GM18517 (cell line): ENCODE measurements around the gene TMEM86B.
A peak's percentile ranks its signal among the peaks of the same experiment; 100 is the strongest.

ENCODE experiments used
- ATAC-seq: cut with Tn5 transposase; IDR thresholded peaks from one replicate; pipeline ENCODE4 v1.9.1; 2021; ENCODE audit warnings: mild to moderate bottlenecking, moderate library complexity; ENCODE audit not compliant: unreplicated experiment

TMEM86B gene, protein sequence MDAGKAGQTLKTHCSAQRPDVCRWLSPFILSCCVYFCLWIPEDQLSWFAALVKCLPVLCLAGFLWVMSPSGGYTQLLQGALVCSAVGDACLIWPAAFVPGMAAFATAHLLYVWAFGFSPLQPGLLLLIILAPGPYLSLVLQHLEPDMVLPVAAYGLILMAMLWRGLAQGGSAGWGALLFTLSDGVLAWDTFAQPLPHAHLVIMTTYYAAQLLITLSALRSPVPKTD

DNA sequence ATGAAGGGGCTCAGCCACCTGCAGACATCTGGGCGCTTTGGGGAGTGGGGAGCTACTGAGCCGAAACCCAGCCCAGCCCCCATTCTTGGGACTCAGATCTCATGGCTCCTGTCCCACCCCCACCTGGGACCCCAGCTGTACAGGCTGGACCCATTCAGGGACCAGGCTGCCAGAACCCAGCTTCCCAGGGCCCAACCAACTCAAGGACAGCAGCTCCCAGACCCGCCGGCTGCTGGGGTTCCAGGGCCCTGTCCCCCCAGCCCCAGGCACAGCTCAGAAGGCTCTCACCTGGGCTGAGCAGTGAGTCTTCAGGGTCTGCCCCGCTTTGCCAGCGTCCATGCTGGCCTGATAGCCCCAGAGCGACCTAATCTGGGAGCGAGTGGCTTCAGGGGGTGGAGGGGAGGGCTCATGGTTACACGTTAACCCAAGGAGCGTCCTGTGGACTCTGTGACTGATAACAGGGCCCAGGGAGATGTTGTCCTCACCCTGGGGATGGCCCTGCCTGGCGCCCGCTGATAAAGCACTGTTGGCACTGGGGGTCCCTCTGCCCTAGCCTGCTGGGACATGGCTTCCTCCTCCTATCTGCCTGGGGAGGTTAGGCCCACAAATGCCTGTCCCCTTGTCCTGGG is at the start of gene TMEM86B:
TSS of gene TMEM86B (minus strand) at position 361 of the 629 bp plus-strand sequence. CDS start at position 339, 22 bp downstream.
- ATAC-seq = no peak

DNA sequence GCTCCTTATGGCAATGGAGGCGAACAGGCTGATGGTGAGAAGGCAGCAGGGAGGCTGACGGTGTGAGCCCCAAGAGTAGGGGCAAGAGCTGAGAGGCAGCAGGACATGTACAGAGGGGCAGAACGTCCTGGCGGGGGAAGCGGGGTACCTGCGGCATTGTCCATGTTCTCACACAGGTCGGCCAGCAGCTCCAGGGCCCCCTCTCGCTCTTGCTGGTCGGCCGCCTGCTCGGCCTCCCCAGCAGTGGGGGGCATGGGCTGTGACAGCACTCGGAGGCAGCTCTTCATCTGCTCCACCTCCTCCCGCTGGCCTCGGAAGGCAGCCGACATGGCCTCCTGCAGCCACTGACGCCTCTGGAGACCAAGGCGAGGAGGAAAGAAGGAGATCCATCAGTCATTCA is 48.9 kb upstream of the TMEM86B start:
- no peak for ATAC-seq

DNA sequence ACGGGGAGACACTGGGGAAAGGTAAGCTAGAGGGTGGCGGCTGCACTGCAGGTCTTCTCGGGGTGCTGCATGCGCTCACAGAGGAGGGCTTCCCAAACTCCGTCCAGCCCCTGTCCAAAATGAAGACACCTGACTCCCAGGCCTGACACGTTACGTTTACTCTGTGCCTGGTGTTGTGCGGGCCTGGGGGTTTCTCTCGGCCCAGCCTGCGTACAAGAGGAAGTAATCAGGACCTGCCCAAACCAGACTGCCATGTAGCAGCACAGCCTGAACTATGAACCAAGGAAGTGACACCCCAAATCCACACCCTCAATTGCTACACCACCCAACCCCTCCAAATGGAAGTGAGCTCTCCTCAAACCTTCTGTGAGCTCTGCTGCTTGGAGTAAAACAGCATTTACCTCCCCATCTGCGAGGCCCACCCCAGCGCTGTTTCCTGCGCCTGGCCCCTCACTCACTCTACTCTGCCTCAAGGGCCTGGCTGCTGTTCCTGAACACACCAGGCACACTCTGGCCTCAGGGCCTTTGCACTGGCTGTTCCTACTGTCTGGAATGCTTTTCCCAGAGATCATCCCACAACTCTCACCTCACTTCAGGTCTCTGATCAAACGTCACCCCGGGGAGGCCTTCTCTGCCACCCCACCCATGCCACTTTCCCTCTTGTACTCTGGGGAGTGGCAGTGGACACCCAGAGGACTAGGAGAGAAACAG is 48.3 kb upstream of the TMEM86B start:
- ATAC-seq = no peak

DNA sequence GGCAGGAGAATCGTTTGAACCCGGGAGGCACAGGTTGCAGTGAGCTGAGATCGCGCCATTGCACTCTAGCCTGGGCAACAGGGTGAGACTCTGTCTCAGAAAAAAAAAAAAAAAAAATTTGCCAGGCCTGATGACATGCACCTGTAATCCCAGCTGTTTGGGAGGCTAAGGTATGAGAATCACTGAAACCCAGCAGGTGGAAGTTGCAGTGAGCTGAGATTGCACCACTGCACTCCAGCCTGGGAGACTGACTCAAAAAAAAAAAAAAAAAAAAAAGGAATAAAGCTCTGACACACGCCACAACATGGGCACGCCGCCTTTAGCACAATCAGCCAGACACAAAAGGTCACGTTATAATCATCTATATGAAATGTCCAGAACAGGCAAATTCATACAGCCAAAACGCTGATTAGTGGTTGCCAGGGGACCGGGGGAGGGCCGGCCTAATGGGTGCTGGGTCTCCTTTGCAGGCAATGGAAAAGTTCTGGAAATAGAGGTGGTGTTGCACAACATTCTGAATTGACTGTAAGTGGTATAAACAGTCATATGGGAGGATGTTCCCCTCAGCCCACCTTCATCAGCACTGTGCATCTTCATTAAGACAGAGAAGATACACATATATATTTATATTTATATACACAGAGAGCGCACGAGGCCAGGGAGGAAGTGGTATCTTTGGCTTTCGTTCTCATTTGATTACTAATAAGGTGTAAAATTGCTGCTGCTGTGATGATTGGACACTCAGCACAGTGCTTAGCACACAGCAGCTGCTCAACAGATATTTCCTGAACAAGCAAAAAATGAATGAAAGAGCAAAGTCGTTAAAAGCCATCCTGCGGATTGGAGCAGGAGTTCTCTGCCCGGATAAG is 47.5 kb upstream of the TMEM86B start:
- peak; percentile 71 for ATAC-seq

DNA sequence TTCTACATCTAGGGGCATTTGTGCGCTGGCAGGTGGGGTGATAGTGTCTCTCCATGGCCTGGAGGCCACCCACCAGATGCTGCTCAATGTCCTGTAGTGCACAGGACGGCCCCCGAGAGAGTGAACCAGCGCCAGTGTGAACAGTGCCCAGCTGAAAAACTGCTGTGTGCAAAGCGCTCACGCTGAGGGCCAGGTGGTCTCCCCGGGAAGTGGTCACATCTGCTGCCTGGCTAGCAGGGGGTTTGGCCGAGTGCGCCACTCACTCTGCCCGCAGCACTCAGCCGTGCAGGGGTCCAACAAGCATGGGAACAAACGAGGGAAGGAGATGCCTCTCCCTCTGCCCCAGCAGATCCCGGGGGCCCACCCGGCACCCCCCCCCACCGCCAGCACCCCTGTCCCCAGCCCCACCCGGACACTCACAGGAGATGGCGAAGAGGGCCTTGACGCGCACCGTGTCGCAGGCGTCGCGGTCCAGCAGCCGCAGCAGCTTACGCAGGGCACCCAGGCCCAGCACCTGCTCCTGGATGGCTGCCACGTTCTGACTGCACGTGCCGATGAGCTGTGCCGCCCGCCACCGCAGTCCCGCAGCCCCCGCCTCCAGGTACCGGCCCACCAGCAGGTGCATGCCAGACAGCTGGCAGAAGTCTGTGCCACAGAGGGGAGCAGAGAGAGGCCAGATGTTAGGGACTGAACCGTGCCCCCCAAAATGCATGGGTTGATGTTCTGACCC is 45.6 kb upstream of the TMEM86B start:
- ATAC-seq = no peak

DNA sequence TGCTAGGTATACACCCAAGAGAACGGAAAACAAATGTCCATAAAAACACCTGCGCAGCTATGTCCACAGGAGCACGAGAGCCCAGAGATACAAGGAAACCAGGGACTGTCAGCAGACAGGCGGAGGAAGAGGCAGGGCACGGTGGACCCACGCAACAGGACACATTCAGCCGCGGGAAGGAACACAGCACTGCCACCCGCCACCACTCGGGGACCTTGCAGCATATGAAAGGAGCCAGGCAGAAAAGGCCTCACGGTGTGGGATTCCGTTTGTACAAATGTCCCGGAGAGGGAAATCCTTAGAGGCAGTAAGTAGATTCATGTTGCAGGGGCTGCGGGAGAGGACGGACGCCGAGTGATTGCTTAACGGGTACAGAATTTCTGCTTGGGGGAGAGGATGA is 43.6 kb upstream of the TMEM86B start:
- ATAC-seq = no peak

DNA sequence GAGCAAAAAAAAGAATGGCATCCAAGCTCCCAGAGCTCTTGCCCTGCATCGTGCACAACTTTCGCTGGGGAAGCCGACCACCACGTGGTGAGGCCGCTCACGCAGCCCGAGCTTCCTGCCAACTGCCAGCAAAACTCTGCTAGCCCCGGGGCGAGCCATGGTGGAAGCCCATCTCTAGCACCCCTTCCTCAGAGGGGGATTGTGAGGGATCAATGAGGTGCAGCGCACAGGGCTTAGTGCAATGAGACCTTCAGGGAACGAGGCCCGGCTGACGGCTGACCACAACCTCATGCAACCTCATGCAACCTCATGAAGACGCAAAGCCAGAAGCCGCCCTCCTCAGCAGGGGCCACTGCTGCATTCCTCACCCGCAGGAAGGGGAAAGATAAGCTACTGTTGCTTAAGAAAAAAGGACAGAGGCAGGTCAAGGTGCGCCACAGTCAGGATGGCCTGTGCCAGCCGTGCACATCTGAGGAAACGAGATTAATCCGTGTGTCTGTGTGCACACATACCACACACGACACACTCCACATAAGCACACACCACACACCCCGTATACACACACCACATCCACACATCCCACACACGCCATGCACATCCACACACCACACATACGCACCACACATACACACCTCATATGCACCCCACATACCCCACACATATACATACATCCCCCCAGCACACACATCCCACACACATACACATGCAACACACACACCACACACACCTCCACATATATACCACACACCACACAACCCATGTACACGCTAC is 41.8 kb upstream of the TMEM86B start:
- ATAC-seq = no peak

DNA sequence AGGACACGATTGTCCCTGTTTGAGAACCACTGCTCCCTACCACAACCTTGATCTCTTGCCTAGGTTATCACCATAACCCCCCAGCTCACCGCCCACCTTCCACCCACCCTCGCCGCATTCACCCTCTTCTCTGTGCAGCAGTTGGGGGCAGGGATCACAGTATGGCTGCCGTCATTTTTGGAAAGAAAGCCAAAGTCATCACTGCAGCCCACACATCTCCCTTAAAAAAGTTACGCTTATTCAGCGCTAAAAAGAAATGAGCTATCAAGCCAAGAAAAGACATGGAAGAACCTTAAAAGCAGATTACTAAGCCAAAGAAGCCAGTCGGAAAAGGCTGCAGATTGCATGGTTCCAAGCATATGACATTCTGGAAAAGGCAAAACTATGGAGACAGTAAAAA is 40.7 kb upstream of the TMEM86B start:
- no peak for ATAC-seq

DNA sequence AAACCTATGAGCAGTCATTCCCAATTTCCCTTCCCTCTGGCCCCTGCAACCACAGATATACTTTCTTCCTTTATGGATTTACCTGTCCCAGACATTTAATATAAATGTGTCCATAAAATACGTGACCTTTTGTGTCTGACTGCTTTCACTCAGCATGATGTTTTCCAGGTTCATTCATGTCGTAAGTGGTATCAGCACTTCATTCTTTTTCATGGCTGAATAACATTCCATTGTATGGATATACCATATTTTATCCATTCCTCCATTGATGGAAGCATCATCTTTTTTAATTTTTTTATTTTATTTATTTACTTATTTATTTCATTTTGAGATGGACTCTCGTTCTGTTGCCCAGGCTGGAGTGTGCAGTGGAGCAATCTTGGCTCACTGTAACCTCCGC is 38.3 kb upstream of the TMEM86B start:
- ATAC-seq = no peak

DNA sequence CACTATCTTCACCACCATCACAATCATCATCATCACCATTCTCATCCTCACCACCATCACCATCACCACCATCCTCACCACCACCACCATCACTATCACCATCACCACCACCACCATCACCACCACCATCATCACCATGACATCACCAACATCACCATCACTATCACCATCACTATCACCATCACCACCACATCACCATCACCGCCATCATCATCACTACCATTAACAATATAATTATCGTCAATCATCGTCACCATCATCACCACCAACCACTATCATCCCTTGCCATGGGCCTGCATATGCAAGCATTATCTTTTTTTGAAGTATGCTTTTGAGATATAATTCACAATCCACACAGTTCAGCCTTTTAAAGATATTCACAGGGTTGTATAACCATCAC is 37.8 kb upstream of the TMEM86B start:
- no peak for ATAC-seq

DNA sequence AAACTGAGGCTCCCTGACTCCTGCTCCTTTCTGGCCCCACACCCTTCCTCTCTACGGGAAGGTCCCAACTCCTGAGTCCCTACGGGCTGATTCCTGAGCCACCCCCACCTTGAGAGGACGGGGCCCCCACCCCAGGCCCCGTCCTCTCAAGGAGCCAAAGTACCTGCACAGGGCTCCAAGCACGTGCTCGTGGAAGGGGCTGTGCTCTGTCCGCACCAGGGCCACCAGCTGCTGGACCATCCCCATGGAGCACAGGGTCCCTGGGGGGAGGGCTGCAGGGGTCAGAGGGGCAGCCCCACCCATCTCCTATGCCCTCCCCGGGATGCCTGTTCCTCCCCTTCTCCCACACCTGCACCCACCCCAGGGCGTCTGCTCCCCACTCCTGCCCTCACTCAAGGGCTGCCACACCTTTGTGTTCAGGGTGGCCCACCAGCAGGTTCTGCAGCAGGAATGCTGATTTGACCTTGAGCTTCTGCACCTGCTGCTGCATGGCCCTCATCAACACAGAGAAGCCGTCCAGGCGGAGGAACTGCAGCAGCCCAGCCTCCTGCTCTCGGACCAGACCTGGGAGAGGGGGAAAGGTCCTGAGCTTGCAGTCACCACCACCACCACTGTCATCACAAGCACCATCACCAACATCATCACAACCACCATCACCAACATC is 37.3 kb upstream of the TMEM86B start:
- no peak for ATAC-seq

DNA sequence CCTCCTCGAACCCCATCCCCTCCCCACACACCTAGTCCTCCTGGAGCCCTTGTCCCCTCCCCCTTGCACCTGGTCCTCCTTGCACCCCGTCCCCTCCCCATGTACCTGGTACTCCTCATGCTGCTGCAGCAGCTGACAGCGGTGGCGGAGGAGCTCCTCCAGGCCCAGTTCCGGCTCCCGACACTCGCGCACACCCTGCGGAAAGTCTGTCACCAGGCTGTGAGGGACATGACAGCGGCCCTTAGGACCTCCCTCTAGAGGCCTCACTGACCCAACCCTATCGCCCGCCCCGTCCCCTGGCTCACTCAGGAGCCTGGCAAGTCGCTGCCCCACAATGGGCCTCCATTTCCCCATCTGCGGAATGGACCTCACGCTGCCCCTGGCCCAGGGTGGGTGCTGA is 36.6 kb upstream of the TMEM86B start:
- no peak for ATAC-seq

DNA sequence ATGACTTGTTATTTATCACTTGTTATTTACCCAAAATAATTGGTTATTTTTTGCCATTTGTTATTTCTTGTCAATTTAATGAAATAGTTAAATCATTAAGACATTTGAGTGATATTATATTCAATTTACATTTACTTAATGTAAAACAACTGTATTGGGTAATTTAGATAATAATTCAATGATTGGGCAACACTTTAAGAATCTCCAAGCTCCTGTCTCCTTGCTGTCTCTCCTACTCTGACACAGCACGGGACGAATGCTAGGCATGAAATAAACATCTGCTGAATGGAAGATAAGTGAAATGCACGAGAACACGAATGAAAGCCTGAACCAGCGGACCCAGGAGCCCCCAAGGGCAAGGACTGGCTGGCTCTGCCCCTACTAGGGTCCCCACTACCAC is 36.0 kb upstream of the TMEM86B start:
- ATAC-seq = no peak

DNA sequence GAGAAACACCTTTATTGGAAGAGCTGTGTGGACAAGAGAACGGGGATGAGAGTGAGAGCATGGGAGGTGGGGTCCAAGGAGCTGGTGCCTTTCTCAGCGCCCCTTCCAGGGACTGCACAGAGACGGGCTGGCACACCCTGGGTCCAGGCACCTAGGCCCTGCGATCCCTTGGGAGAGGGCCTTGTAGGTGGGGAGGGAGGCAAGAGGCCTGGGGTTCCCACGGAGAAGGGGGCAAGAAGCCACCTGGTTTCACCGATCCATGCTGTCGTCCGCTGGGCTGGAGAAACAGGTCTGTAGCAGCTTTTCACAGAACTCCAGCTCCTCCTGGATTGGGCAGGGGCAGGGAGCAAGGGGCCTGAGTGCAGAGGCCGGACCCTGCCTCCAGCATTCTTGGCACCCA is 33.8 kb upstream of the TMEM86B start:
- ATAC-seq = no peak

DNA sequence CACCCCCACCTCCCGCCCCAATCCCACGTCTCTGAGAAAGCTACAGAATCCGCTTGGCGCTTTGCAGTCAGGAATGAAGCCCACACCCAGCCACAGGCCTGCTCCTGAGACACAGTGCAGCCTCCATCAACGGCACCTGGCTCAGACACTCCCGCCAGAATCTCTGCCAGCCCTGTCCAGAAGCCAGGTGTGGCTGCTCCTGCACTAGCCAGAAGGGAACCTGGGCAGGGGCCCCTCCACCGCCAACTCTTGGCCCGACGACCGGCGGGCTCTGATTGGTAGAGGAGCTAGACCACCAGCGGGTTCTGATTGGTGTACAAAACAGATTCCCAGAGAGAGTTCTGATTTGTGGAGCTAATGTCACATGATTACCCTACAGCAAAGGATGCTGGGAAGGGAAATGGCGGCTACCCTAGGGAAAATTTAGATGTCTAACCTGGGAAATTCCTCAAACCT is 33.1 kb upstream of the TMEM86B start:
- ATAC-seq = no peak

DNA sequence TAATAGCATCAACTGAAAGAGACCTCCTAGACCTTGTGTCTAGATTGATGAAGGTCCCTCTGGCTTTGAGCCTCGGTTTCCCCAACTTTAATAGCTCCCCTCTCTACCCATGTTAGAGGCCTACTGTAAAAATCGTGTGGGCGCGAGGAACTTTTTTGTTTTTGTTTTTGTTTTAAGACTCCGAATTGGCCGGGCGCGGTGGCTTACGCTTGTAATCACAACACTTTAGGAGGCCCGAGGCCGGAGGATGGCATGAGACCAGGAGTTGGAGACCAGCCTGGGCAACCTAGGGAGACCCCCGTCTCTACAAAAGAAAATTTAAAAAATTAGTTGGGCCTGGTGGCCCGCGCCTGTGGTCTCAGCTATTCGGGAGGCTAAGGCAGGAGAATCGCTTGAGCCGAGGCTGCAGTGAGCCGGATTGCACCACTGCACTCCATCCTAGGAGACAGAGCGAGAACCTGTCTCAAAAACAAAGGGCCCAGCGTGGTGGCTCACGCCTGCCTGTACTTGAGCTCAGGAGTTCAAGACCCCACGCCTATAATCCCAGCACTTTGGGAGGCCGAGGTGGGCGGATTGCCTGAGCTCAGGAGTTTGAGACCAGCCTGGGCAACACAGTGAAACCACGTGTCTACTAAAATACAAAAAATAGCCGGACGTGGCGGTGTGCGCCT is 31.1 kb upstream of the TMEM86B start:
- ATAC-seq = no peak

DNA sequence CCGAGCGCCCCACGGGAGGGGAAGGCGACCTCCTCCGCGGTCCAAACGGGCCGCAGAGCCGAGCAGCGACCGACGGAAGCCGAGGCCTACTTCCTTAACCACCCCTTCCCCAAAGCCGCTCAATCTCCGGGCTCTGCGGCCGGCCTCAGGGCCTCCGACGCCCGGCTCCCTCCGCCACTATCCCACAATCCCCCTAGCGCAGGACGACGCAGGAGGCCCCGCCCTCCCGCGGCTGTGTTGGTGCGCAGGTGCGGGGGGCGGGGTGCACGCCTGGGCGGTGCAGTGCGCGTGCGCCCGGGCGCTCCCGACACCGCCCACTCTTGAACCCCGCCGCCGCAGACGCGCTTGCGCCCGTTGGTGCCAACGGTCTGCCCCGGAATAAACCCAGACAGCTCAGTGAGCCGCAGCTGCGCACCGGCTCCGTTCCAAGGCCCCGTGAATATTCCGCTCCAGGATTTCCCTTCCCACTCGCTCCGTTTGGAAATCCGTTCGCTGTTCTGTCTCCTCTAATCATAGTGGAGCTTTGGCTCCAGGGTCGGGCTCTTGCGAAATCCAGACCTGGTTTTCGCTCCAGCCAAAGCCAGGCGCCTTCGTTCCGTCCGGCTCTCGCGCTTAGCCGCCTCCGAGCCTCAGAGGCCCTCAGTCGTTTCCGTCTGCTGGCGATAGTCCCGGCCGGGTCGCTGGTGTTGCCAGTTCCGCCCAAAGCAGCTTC is 30.4 kb upstream of the TMEM86B start, which contains the start of gene PPP6R1:
TSS of gene PPP6R1 (minus strand) at position 190 of the 712 bp plus-strand sequence. CDS start 11,914 bp downstream, outside the sequence.
- peak; percentile 73 for ATAC-seq

DNA sequence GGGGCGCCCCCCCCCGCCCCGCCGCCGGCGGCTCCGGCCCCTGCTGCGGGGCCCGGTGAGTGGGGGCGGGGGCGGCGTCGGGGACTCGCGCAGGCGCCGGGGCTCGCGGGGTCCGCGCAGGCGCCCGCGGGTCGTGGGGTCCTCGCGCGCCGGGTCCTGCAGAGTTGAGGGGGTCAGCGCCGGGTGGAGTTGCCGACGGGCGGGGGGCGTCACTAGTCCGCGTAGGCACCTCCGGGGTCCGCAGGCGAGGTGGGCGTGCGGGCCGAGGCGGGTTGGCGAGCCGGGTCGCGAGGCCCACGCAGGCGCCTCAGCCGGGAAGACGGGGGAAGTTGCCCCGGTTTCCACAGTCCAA is 29.9 kb upstream of the TMEM86B start:
- ATAC-seq = no peak
